Mucosa of descending colon (tissue), 3 donors: ENCODE data around the gene MACROD1. TPM values are rescaled to one million over a fixed set of nuclear protein-coding genes. Genes with fewer than 3 reads are reported as not detected.

Experiments used
- ATAC-seq: fragments of 200-7000 bp; cut with Tn5 transposase; one replicate; pipeline ENCODE4 v1.9.1; 2020; ENCODE audit warnings: mild to moderate bottlenecking, moderate library complexity
- DNase-seq, 3 donors: peaks; one replicate each; pipeline ENCODE4 v3.0.0-alpha.2; 2020
- H3K36me3 ChIP-seq: fragments of 200-600 bp; one replicate; pipeline ENCODE4 v1.8.0; 2021; ENCODE audit warnings: low read depth, mild to moderate bottlenecking
- H3K4me1 ChIP-seq: fragments of 200-600 bp; one replicate; pipeline ENCODE4 v1.8.0; 2021; ENCODE audit warnings: low read depth, mild to moderate bottlenecking
- H3K4me3 ChIP-seq: fragments of 200-600 bp; one replicate; pipeline ENCODE4 v1.8.0; 2021; ENCODE audit warnings: mild to moderate bottlenecking
- H3K9me3 ChIP-seq: fragments of 200-600 bp; one replicate; pipeline ENCODE4 v1.8.0; 2021; ENCODE audit warnings: mild to moderate bottlenecking
- CTCF ChIP-seq: fragments of 200-600 bp; IDR thresholded peaks from one replicate; pipeline ENCODE4 v1.8.0; 2022; ENCODE audit warnings: antibody characterized with exemption, mild to moderate bottlenecking
- intact Hi-C, 2 donors: fragments of 100-400 bp; cut with DNase I in 1 of 2; cut with micrococcal nuclease in 1 of 2; formaldehyde crosslinking; loops; one replicate each; pipeline versions ENCODE4 v1.11.0 to v1.11.1; 2022; cut with DNase I, micrococcal nuclease
- total RNA-seq, 3 donors: library from RNA; stranded (reverse); fragmentation: NEBNext Ultra II Directional in 2 of 3; extraction: Animal tissue kit (Norgen Biotek cat#: 25700) in 2 of 3; gene quantifications; one replicate each; pipeline versions ENCODE4 v1.2.1 to v1.2.4, GENCODE V29; 2021 to 2023
- donor health status: DM: no; HTN: no; CAD: no; lungs with moderate emphysema.
- donor health status: DM: no; HTN: no; CAD: no.
- donor health status: DM: no; HTN: yes; CAD: no.

Gene MACROD1
- total RNA-seq, 3 donors from 2014 or later = 26.7 to 38.7 (median 38.1) TPM

- Histone ChIP-seq H3K36me3 (no peaks in the 10 kb centered on the region), H3K4me3 (no peak overlapping the region), H3K9me3 (no peaks in the 10 kb centered on the region), H3K4me1 (no peaks in the 10 kb centered on the region)
- TF ChIP-seq CTCF = no peak
- intact Hi-C loops = no loop called here
- ATAC-seq (no peak), DNase-seq (no peak)
Measured at GRCh38 chr11:64098318-64098831, 67.5 kb downstream of the MACROD1 start.

- no peak for TF ChIP-seq CTCF
- no peak for DNase-seq
- ATAC-seq = no peak
- no peaks in the 10 kb centered on the region for H3K4me1 ChIP-seq
- no peaks in the 10 kb centered on the region for H3K36me3 ChIP-seq
- intact Hi-C loops = no loop called here
- no peak overlapping the region for H3K4me3 ChIP-seq
- H3K9me3 ChIP-seq = no peaks in the 10 kb centered on the region
Measured at GRCh38 chr11:64097468-64098317, 68.2 kb downstream of the MACROD1 start.

- intact Hi-C loops = no loop called here
- ATAC-seq (no peak), DNase-seq (no peak)
- Histone ChIP-seq H3K4me3 (no peak overlapping the region), H3K9me3 (no peaks in the 10 kb centered on the region), H3K36me3 (no peaks in the 10 kb centered on the region), H3K4me1 (no peaks in the 10 kb centered on the region)
- TF ChIP-seq CTCF = no peak
Measured at GRCh38 chr11:64096835-64097234, 69.1 kb downstream of the MACROD1 start.

- no peaks in the 10 kb centered on the region for H3K4me1 ChIP-seq
- ATAC-seq = no peak
- no peak for DNase-seq
- TF ChIP-seq CTCF = no peak
- intact Hi-C loops = no loop called here
- no peak overlapping the region for H3K4me3 ChIP-seq
- H3K9me3 ChIP-seq = no peaks in the 10 kb centered on the region
- H3K36me3 ChIP-seq = no peaks in the 10 kb centered on the region
Measured at GRCh38 chr11:64095949-64096348, 70.0 kb downstream of the MACROD1 start.

- no peak for TF ChIP-seq CTCF
- ATAC-seq = no peak
- DNase-seq = no peak
- no peaks in the 10 kb centered on the region for H3K9me3 ChIP-seq
- H3K4me1 ChIP-seq = no peaks in the 10 kb centered on the region
- no peaks in the 10 kb centered on the region for H3K36me3 ChIP-seq
- no peak overlapping the region for H3K4me3 ChIP-seq
- intact Hi-C loops = no loop called here
Measured at GRCh38 chr11:64095273-64095817, 70.6 kb downstream of the MACROD1 start.
